NB4 (cell line): ENCODE results near the gene ENDOU.

Source experiments
- DNase-seq: peaks from one replicate; pipeline ENCODE4 v3.0.0; 2010; ENCODE audit warnings: low read depth
- H3K4me3 ChIP-seq: one replicate; pipeline ENCODE4 v1.5.1; 2011; ENCODE audit warnings: mild to moderate bottlenecking, low read depth, low read length, moderate library complexity
- CTCF ChIP-seq: IDR thresholded peaks from one replicate; pipeline ENCODE4 v1.5.1; 2012; ENCODE audit warnings: low read depth, low read length
- MAX ChIP-seq: IDR thresholded peaks from 2 replicates; pipeline ENCODE4 v1.6.1; 2011; ENCODE audit warnings: low read depth, low read length
- MYC ChIP-seq: IDR thresholded peaks from 2 replicates; pipeline ENCODE4 v1.6.1; 2011; ENCODE audit warnings: low read depth, low read length
- POLR2A ChIP-seq: IDR thresholded peaks from 2 replicates; pipeline ENCODE4 v1.6.1; 2011; ENCODE audit warnings: mild to moderate bottlenecking; ENCODE audit not compliant: insufficient read length; ENCODE audit errors: extremely low read depth

The ENDOU gene

DNA sequence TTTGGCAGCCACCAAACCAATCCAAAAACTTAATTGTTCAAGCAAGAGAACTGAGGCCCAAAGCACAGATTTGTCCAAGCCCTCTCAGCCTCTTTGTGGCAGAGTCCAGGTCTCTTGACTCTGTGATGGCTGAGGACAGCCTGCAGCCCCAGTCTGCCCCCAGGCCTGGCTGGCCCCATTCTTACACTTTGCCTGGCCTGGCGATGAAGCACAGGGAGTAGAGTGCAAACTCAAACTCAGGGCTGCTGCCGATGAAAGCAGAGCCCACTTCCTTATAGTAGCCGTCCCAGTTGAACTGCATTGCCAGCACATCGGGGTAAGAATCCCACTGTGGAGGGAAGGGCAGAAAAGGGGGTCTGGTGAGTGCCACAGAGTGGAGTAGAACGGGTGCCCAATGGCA lies 13.8 kb downstream of the ENDOU start:
- no peak for DNase-seq
- no peak for TF ChIP-seq POLR2A
- TF ChIP-seq MYC = no peak
- TF ChIP-seq MAX = no peak
- no peak for TF ChIP-seq CTCF
- no peak overlapping the region for H3K4me3 ChIP-seq

DNA sequence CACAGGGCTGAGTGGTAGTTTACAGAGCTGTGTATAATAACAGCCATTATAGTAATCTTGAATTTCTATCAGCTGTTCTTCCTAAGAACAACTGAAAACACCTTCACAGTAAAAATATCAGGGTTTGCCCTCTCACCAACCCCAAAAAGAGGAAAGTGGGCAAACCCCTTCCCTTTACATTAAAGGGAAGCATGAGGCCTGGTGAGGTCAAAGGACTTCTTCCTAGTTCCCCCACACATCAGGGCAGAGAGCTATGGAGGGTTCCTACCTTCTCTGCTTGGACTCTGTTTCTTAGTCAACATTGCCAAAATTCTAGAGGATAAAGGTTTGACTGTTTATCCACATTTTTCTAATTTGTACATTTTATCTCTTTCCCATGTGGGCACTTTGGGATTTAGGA lies 15.0 kb downstream of the ENDOU start:
- no peak for TF ChIP-seq POLR2A
- no peak for DNase-seq
- no peak overlapping the region for H3K4me3 ChIP-seq

- TF ChIP-seq MYC (no peak), MAX (no peak)
- peak; percentile 36 for DNase-seq
- H3K4me3 ChIP-seq = no peak overlapping the region
Observed at GRCh38 chr12:47709671-47710070, 15.6 kb downstream of the ENDOU start.

DNA sequence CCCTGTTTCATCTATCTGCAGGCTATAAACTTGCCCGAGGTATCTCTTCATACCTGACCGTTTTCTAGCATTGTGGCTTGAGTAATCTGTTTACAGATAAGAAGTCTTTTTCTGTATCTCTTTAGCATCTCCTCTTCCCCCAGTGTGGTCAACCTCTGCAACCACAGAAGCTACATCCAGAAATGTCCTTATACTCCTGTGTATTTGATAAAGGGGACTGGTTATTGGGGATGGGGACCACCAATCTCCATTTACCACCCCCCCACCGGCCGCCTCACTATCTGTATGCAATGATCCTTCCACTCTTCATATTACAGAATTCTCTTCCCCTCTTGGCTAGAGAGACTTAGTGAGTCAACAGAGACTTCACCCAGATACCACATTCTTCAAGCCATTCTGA lies 16.1 kb downstream of the ENDOU start:
- H3K4me3 ChIP-seq = no peak overlapping the region
- no peak for TF ChIP-seq MAX
- DNase-seq = no peak

DNA sequence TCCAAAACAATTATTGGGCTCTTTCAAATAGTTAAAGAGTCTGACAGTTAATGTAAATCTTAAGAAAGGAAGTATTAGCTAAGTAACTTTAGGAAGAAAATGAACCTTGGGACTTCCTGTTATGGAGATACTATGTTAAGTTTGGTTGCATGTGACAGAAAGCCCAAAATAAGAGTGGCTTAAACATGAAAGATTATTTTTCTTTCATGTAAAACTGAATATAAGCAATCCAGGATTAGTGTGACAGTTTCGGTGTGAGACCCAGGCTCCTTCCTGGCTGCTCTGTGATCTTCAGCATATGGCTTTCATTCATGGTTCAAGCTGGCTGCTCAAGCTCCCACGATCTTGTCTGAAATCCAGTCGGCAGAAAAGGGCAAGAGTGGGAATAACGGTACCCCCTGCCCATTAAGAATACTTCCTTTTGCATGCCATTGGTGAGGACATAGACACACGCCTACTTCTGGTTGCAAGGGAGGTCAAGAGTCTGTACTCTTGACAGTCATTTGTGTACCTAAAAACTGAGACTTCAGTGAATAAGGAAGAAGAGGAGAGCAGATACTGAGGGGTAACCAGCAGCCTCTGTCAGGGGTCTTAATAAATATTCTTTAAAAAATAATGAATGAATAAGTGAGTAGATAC lies 17.3 kb downstream of the ENDOU start:
- TF ChIP-seq POLR2A = no peak
- TF ChIP-seq CTCF = no peak
- no peak for TF ChIP-seq MYC
- no peak for TF ChIP-seq MAX
- H3K4me3 ChIP-seq = peak overlapping the region; percentile 96
- DNase-seq = peak; percentile 46

DNA sequence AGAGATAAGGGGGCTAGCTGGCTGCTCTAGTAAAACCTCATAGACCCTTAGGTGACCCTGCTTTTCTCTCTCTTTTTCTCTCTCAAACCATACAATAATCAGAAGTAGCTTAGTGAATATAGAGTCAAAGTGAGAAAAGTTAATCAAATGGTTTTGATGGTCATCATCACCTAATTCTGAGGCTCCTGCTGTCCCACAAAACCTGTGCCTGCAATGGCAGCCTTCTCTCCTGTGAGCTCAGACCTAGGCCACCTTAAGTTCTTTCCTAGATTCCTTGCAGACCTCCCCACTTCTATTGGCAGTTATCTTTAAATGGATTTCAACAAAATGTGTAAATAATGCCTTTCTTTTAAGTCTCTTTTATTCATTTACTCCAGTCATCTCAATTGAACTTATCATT lies 17.9 kb downstream of the ENDOU start:
- no peak for DNase-seq
- TF ChIP-seq CTCF = no peak
- TF ChIP-seq MAX = peak; percentile 11; the same call in 1 of the 2 replicates
- TF ChIP-seq MYC = 0 out of 2 replicates have a peak, but pooled peaks have one; percentile 10
- peak overlapping the region; percentile 96 for H3K4me3 ChIP-seq

DNA sequence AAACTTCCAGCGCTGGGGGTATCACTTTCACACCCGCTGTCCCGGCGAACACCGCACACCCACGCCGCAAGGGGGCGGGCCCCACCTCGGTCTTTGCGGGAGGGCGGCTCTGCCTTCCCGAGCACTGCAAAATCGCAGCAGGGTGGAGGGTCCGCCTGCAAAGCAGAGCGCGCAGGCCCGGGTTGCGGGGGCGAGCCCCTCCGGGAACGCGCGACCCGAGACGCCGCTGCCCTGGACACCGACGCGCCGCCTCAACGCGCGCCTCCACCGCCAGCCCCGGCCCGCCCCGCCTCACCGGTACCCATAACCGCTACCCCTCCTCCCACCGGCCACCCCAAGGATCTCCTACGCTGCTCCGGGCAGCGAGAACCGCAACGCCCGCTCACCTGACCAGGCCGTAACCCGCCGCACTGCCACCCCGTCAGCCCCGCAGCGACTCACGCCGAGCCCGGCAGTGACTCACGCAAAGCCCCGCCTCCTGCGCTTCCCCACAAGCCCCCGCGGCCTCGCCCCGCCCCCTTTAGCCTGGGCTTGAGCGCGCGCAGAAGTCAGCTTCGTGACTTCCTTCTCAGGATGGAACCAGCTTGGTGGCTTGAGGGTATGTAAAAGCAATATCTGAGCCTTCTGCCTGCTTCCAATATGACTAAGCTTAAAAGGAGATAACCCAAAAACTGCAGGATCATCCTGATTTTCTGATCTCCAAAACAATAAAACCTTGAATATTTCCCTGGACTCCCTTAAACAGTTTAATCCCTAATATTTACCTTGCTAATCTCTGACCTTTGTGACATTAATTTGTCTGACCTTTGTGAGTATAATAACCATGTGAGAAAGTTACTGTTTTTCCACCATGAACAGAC lies 19.5 kb downstream of the ENDOU start, which contains the start of gene RPAP3:
RPAP3 (minus strand) TSS at position 465 of the 860 bp plus-strand sequence. CDS start 3,190 bp downstream, outside the sequence.
- peak; percentile 98 for DNase-seq
- H3K4me3 ChIP-seq = peak within 1 kb of the TSS; percentile 96
- TF ChIP-seq CTCF = peak; percentile 36
- peak; percentile 80 for TF ChIP-seq MAX
- TF ChIP-seq POLR2A = peak; percentile 99
- peak; percentile 95 for TF ChIP-seq MYC
